Ovary (tissue), 3 donors: Measurements from ENCODE around the gene DTNBP1.

Experiments
- EP300 ChIP-seq: sonication (generic); formaldehyde crosslinking; IDR thresholded peaks from one replicate; pipeline ENCODE4 v1.6.1; 2017; ENCODE audit warnings: antibody characterized with exemption
- POLR2A ChIP-seq: fragments of 450-650 bp; IDR thresholded peaks from one replicate; pipeline ENCODE4 v1.6.1; 2017; ENCODE audit warnings: antibody characterized with exemption, mild to moderate bottlenecking, moderate library complexity
- TF ChIP-seq, protein P1 (sequence below), 3 donors: fragments of 450-650 bp in 2 of 3; fragments of 200-600 bp in 1 of 3; IDR thresholded peaks; one replicate each; pipeline versions ENCODE4 v1.5.1 to v1.8.0; 2016 to 2022; ENCODE audit warnings: antibody characterized with exemption in 3 of 3, mild to moderate bottlenecking in 1 of 3
- donor health status: DM: no; HTN: no; CAD: no.

DNA sequence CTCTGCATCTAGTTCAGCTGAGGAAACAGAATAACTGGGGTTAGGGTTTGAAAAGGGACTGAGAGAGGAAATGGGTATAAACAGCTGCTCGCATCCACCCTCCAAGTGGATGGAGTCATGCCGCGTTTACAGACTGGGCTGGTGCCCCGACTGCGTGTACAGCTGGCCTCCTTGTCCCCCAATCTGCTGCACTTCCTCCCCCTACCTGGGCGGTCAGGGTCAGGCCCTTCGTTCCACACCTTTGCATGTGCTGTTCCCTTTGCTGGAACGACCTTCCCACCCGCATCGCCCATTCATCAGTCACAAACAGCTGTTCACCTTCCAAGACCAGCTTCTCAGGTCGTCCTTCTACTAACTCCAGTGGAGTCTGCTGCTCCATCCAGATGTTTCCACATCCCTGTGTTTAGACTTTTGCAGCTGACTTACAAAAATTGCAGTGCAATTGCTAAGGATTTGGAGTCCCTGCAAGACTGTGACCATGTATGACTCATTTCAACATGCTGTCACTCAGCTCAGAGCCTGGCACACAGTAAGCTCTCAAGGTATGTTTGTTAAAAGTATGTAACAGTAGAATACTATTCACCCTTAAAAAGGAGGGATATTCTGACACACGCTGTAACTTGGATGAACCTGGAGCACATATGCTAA lies 129.3 kb downstream of the DTNBP1 start:
- TF ChIP-seq EP300 (no peak), POLR2A (no peak)
- TF ChIP-seq, protein P1, sequence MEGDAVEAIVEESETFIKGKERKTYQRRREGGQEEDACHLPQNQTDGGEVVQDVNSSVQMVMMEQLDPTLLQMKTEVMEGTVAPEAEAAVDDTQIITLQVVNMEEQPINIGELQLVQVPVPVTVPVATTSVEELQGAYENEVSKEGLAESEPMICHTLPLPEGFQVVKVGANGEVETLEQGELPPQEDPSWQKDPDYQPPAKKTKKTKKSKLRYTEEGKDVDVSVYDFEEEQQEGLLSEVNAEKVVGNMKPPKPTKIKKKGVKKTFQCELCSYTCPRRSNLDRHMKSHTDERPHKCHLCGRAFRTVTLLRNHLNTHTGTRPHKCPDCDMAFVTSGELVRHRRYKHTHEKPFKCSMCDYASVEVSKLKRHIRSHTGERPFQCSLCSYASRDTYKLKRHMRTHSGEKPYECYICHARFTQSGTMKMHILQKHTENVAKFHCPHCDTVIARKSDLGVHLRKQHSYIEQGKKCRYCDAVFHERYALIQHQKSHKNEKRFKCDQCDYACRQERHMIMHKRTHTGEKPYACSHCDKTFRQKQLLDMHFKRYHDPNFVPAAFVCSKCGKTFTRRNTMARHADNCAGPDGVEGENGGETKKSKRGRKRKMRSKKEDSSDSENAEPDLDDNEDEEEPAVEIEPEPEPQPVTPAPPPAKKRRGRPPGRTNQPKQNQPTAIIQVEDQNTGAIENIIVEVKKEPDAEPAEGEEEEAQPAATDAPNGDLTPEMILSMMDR (IDR thresholded peaks at IDR 0.05), result no peak
